ENCODE results near the gene EIF3M.

Gene EIF3M

GRCh38 chr11:32635819-32636218 lies 52.2 kb downstream of the EIF3M start:
- Histone ChIP-seq H3K4me1 (ENCODE audit: low read length) (no peaks in the 10 kb centered on the region), H3K36me3 (replicated peaks; ENCODE audit: low read depth, low read length) (no peaks in the 10 kb centered on the region), H4K20me1 (ENCODE audit: insufficient read depth, low read length) (no peaks in the 10 kb centered on the region), H3K79me2 (ENCODE audit: low read length) (no peaks in the 10 kb centered on the region), H3K9me3 (ENCODE audit: insufficient read depth, low read length) (no peaks in the 10 kb centered on the region), H2AFZ (ENCODE audit: low read depth, low read length) (no peak overlapping the region), H3K4me3 (ENCODE audit: low read length) (no peak overlapping the region), H3K27me3 (ENCODE audit: low read depth, low read length) (no peaks in the 10 kb centered on the region), H3K9ac (ENCODE audit: low read length) (no peak overlapping the region), H3K27ac (ENCODE audit: low read length) (no peak overlapping the region), H3K4me2 (ENCODE audit: low read length) (no peak overlapping the region)
- no peak for TF ChIP-seq EZH2phosphoT487 (IDR thresholded peaks at IDR 0.05; ENCODE audit: low read depth)
- no peak for TF ChIP-seq CTCF (IDR thresholded peaks at IDR 0.05; ENCODE audit: low read depth, low read length)

GRCh38 chr11:32641361-32641760 lies 57.7 kb downstream of the EIF3M start:
- H3K27ac ChIP-seq (ENCODE audit: low read length), result no peak overlapping the region
- no peaks in the 10 kb centered on the region for H3K27me3 ChIP-seq (ENCODE audit: low read depth, low read length)
- no peak overlapping the region for H3K4me3 ChIP-seq (ENCODE audit: low read length)
- H4K20me1 ChIP-seq (ENCODE audit: insufficient read depth, low read length), result no peaks in the 10 kb centered on the region
- no peak for TF ChIP-seq CTCF (IDR thresholded peaks at IDR 0.05; ENCODE audit: low read depth, low read length)
- no peak for TF ChIP-seq EZH2phosphoT487 (IDR thresholded peaks at IDR 0.05; ENCODE audit: low read depth)
- H3K4me1 ChIP-seq (ENCODE audit: low read length), result no peaks in the 10 kb centered on the region
- no peaks in the 10 kb centered on the region for H3K9me3 ChIP-seq (ENCODE audit: insufficient read depth, low read length)
- H3K4me2 ChIP-seq (ENCODE audit: low read length), result no peak overlapping the region
- H2AFZ ChIP-seq (ENCODE audit: low read depth, low read length), result no peak overlapping the region
- no peaks in the 10 kb centered on the region for H3K79me2 ChIP-seq (ENCODE audit: low read length)
- no peak overlapping the region for H3K9ac ChIP-seq (ENCODE audit: low read length)
- H3K36me3 ChIP-seq (replicated peaks; ENCODE audit: low read depth, low read length), result no peaks in the 10 kb centered on the region

GRCh38 chr11:32643526-32643925 lies 59.9 kb downstream of the EIF3M start:
- Histone ChIP-seq H2AFZ (ENCODE audit: low read depth, low read length) (no peak overlapping the region), H3K4me1 (ENCODE audit: low read length) (no peaks in the 10 kb centered on the region), H3K36me3 (replicated peaks; ENCODE audit: low read depth, low read length) (no peaks in the 10 kb centered on the region), H4K20me1 (ENCODE audit: insufficient read depth, low read length) (no peaks in the 10 kb centered on the region), H3K9ac (ENCODE audit: low read length) (no peak overlapping the region), H3K27ac (ENCODE audit: low read length) (no peak overlapping the region), H3K4me2 (ENCODE audit: low read length) (no peak overlapping the region), H3K4me3 (ENCODE audit: low read length) (no peak overlapping the region), H3K9me3 (ENCODE audit: insufficient read depth, low read length) (no peaks in the 10 kb centered on the region), H3K27me3 (ENCODE audit: low read depth, low read length) (no peaks in the 10 kb centered on the region), H3K79me2 (ENCODE audit: low read length) (no peaks in the 10 kb centered on the region)
- TF ChIP-seq EZH2phosphoT487 (IDR thresholded peaks at IDR 0.05; ENCODE audit: low read depth), result no peak
- TF ChIP-seq CTCF (IDR thresholded peaks at IDR 0.05; ENCODE audit: low read depth, low read length), result no peak
